ENCODE measurements around the gene HRCT1. TPM values are rescaled to one million over a fixed set of nuclear protein-coding genes. Genes with fewer than 3 reads are reported as not detected.

HRCT1 gene
- total RNA-seq, 1 experiment from 2014 or later: not detected

GRCh38 chr9:35872505-35872904 is 33.5 kb upstream of the HRCT1 start:
- Histone ChIP-seq H2AFZ (ENCODE audit: low read length) (no peak overlapping the region), H3K9ac (ENCODE audit: extremely low read depth, insufficient read length, low read length) (no peak overlapping the region), H3K79me1 (ENCODE audit: insufficient read depth, low read depth, low read length, poor library complexity, severe bottlenecking) (no peaks in the 10 kb centered on the region), H3K4me2 (ENCODE audit: insufficient read depth, insufficient read length, low read length) (no peak overlapping the region), H4K91ac (ENCODE audit: insufficient read length, low read depth, low read length) (no peak overlapping the region), H3T11ph (ENCODE audit: low read length) (no peak overlapping the region), H3K56ac (ENCODE audit: insufficient read length, low read depth, low read length) (no peak overlapping the region), H2BK15ac (ENCODE audit: low read depth, low read length) (no peak overlapping the region), H3K27ac (ENCODE audit: insufficient read length, low read depth, low read length) (no peak overlapping the region), H3K4ac (ENCODE audit: low read depth, low read length) (no peak overlapping the region), H3K18ac (ENCODE audit: insufficient read length, low read depth, low read length) (no peak overlapping the region), H3K27me3 (ENCODE audit: insufficient read depth, low read length) (no peaks in the 10 kb centered on the region), H3K14ac (ENCODE audit: insufficient read depth, low read length) (no peak overlapping the region), H3K23me2 (ENCODE audit: insufficient read length, low read depth, low read length, poor library complexity, severe bottlenecking) (no peaks in the 10 kb centered on the region), H3K79me2 (ENCODE audit: insufficient read depth, low read length) (no peaks in the 10 kb centered on the region), H2BK5ac (ENCODE audit: insufficient read length, low read length) (no peak overlapping the region), H2AK5ac (ENCODE audit: insufficient read length, low read length) (no peak overlapping the region), H3K23ac (ENCODE audit: insufficient read length, low read depth, low read length) (no peak overlapping the region), H4K20me1 (ENCODE audit: control insufficient read depth, insufficient read depth, insufficient read length) (no peaks in the 10 kb centered on the region), H4K8ac (replicated peaks; ENCODE audit: insufficient read length, low read depth, low read length) (no peak overlapping the region), H2BK12ac (ENCODE audit: insufficient read length, low read depth, low read length) (no peak overlapping the region), H2BK20ac (ENCODE audit: low read depth, low read length, poor library complexity, severe bottlenecking) (no peak overlapping the region), H3K4me1 (ENCODE audit: insufficient read depth, low read length) (peaks cover 7% of the 10 kb centered on the region; the same call in 1 of the 2 replicates), H2BK120ac (ENCODE audit: low read depth, low read length, poor library complexity, severe bottlenecking) (no peak overlapping the region), H3K9me3 (ENCODE audit: control insufficient read depth, low read depth, low read length) (no peaks in the 10 kb centered on the region), H4K5ac (ENCODE audit: insufficient read length, low read depth, low read length) (no peak overlapping the region)
- Mint-ChIP-seq H3K4me3 (no peak overlapping the region), H3K27ac (no peak overlapping the region), H3K36me3 (ENCODE audit: insufficient read depth in 1 of 3, low read depth in 3 of 3) (peaks cover 0 to 13% (median 1%) of the 10 kb centered on the region in 3 experiments; a peak in 5 of 7 replicates), H3K4me1 (peaks cover 16% of the 10 kb centered on the region in 2 experiments), H3K9me3 (peaks cover 14 to 16% of the 10 kb centered on the region in 2 experiments), H3K27me3 (ENCODE audit: low read depth) (peaks cover 6% of the 10 kb centered on the region)
- no peak for TF ChIP-seq CTCF (conservative IDR thresholded peaks at IDR 0.05)
- WGBS (ENCODE audit: extremely low coverage, insufficient read length, low lambda C conversion rate): no CpG with 5 or more reads among the region's 3 CpGs
- no peak for DNase-seq

Data from H9 (cell line).